Right lobe of liver (tissue), 4 donors: ENCODE results near the gene INHBC.

Source experiments
- CTCF ChIP-seq, 4 donors: fragments of 200-600 bp in 3 of 4; fragments of 450-650 bp in 1 of 4; IDR thresholded peaks; one replicate each; pipeline versions ENCODE4 v1.5.1 to v1.8.0; 2016 to 2022; ENCODE audit warnings: antibody characterized with exemption in 4 of 4, mild to moderate bottlenecking in 2 of 4
- POLR2A ChIP-seq: fragments of 450-650 bp; IDR thresholded peaks from one replicate; pipeline ENCODE4 v1.6.1; 2017; ENCODE audit warnings: antibody characterized with exemption, mild to moderate bottlenecking
- donor health status: DM: no; HTN: no; CAD: no.
- donor health status: DM: no; HTN: no; CAD: no.
- donor health status: DM: no; HTN: yes; CAD: no.

- TF ChIP-seq POLR2A: no peak
- TF ChIP-seq CTCF (IDR thresholded peaks at IDR 0.05): no peak
Observed at GRCh38 chr12:57390174-57390573, 44.4 kb upstream of the INHBC start.
